GM06990 (cell line): ENCODE measurements around the gene OR10A3.

Experiments
- DNase-seq: peaks from one replicate; pipeline ENCODE4 v3.0.0-alpha.2; 2011; ENCODE audit not compliant: insufficient read length; ENCODE audit errors: extremely low read depth
- H3K27me3 ChIP-seq: replicated peaks from 2 replicates; pipeline ENCODE4 v1.6.0; 2011; ENCODE audit warnings: low read length; ENCODE audit not compliant: control insufficient read depth, insufficient read depth
- H3K36me3 ChIP-seq: 2 replicates; pipeline ENCODE4 v1.5.1; 2011; ENCODE audit warnings: low read length; ENCODE audit not compliant: control insufficient read depth, insufficient read depth
- H3K4me3 ChIP-seq: replicated peaks from 2 replicates; pipeline ENCODE4 v1.5.1; 2011; ENCODE audit warnings: low read depth, mild to moderate bottlenecking, control low read depth, low read length
- TF ChIP-seq, protein P1 (sequence below): IDR thresholded peaks from 2 replicates; pipeline ENCODE4 v1.5.1; 2011; ENCODE audit warnings: low read length, control low read depth, mild to moderate bottlenecking, inconsistent platforms; ENCODE audit not compliant: insufficient read depth, poor library complexity, severe bottlenecking

Gene OR10A3

DNA sequence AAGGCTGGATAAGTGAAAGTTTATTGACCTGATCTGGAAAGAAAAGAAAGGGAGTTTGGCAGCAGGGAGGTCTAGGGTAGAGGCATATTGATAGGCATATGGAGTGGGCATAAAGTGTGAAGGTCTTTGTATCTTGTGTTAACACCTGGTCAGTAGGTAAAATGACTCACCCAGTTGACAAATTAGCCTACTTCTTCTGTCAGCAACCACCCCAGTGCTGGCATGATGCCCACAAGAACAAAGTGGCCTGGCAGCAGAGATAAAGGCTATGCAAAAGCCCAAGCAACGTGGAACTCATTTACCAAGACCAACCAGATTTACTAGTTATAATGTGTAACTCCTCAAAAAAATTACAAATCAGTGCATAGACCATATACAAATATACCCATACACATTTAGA lies 4.9 kb downstream of the OR10A3 start:
- TF ChIP-seq, protein P1, sequence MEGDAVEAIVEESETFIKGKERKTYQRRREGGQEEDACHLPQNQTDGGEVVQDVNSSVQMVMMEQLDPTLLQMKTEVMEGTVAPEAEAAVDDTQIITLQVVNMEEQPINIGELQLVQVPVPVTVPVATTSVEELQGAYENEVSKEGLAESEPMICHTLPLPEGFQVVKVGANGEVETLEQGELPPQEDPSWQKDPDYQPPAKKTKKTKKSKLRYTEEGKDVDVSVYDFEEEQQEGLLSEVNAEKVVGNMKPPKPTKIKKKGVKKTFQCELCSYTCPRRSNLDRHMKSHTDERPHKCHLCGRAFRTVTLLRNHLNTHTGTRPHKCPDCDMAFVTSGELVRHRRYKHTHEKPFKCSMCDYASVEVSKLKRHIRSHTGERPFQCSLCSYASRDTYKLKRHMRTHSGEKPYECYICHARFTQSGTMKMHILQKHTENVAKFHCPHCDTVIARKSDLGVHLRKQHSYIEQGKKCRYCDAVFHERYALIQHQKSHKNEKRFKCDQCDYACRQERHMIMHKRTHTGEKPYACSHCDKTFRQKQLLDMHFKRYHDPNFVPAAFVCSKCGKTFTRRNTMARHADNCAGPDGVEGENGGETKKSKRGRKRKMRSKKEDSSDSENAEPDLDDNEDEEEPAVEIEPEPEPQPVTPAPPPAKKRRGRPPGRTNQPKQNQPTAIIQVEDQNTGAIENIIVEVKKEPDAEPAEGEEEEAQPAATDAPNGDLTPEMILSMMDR: no peak
- DNase-seq: no peak
- Histone ChIP-seq H3K4me3 (no peak overlapping the region), H3K27me3 (no peaks in the 10 kb centered on the region), H3K36me3 (no peaks in the 10 kb centered on the region)

DNA sequence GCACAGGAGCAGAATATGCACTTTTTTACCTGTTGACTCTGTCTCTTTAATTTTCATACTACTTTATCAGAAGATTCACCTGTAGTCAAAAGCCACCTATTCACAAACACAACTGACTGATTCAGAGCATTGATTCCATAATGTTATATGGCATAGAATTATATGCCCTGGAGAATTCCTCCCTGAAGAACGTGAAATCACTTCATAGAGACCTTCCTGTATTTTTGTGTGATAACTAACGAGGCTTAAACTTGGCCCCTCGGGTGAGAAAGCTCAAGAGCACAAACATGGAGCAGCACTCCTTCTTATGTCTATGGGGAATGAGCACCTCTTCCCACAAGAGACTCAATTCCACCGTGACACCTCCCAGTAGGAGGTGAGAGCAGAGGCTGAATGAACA lies 10.3 kb downstream of the OR10A3 start, which contains the start of gene OR10A6:
Gene OR10A6, minus strand, starts transcription at position 101 of the 400 bp plus-strand sequence. CDS start 2,606 bp downstream, outside the sequence.
- TF ChIP-seq, protein P1: no peak
- DNase-seq: no peak
- Histone ChIP-seq H3K4me3 (no peak within 1 kb of the TSS), H3K36me3 (no peaks in the 10 kb centered on the region), H3K27me3 (no peaks in the 10 kb centered on the region)

DNA sequence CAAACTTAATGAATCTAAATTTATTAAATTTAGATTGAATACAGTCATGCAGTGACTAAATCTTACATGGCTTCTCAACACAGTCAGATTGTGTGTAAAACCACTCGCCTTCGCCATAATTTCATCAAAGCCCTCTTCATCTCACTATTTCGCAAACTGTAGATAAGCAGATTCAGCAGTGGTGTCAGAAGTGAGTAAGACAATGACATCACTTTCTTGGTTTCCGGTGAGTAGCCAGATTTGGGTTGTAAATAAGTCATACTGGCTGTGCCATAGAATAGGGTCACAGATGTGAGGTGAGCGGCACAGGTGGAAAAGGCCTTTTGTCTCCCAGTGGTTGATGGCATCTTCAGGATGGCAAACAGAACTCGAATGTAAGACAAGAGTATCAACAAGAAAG lies 13.9 kb downstream of the OR10A3 start:
- Histone ChIP-seq H3K4me3 (no peak overlapping the region), H3K27me3 (no peaks in the 10 kb centered on the region), H3K36me3 (no peaks in the 10 kb centered on the region)
- TF ChIP-seq, protein P1: no peak
- DNase-seq: peak; percentile 6

DNA sequence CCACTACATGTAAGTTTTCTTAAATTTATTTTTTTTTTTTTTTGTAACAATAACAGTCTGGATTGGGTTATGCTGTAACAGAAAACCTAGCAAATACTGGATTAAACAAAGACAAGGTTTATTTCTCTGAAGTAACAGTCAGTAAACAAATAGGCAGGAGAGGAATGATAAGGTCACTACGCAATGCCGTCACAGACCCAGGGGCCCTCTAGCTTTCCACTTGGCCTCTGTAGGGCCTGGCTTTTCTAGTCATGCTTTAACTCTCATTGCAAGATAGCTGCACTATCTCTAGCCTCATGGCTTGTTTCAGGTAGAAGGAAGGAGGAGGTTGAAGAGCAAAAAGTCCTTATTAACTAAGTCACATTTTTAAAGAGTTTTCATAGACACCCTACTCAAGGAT lies 17.0 kb downstream of the OR10A3 start:
- TF ChIP-seq, protein P1: no peak
- DNase-seq: no peak

DNA sequence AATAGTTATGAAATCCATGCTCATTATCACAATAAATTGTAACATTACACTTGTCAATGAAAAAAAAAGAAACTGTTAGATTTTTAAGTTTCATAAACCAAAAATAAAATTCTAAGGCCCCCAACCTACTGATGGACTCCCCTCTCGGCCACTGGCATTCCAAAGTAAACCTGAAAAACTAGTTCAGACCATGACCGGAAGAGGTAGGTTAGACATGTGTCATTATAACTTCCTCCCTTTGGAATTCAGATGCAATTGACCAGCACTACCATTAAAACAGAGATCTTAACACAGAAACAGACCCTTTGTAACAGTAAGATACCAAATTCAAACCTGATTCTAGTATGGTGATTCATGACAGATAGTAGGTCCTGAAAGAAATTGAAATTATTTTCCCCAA lies 23.4 kb downstream of the OR10A3 start:
- no peak for DNase-seq
- H3K4me3 ChIP-seq: no peak overlapping the region
- TF ChIP-seq, protein P1: no peak
- H3K27me3 ChIP-seq: no peaks in the 10 kb centered on the region
- no peaks in the 10 kb centered on the region for H3K36me3 ChIP-seq

More for the DNA sequence above, 17.0 kb downstream of the OR10A3 start:
- H3K4me3 ChIP-seq: no peak overlapping the region
- no peaks in the 10 kb centered on the region for H3K36me3 ChIP-seq
- H3K27me3 ChIP-seq: no peaks in the 10 kb centered on the region

DNA sequence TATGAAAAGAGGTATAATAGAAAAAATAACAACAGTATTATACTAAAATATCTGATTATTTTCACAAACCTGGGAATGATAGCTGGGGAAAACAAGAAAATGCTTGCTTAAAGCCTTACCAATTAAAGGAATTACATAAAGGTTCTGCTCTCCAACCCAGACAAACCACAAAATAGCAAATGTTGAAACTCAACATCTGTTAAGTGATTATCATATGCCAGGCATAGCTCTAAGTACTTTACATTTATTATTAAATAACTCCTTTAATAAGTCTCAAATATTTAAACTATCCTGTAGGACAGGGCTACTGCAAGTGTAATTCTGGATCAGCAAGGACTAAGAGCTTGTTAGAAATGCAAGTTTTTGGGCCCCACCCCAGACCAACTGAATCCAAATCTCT lies 30.5 kb downstream of the OR10A3 start:
- H3K4me3 ChIP-seq: no peak overlapping the region
- TF ChIP-seq, protein P1: no peak
- DNase-seq: no peak

More for the DNA sequence above, 30.5 kb downstream of the OR10A3 start:
- H3K36me3 ChIP-seq: no peaks in the 10 kb centered on the region
- no peaks in the 10 kb centered on the region; the same call in 1 of the 2 replicates for H3K27me3 ChIP-seq
